GM19463 (cell line): Measurements from ENCODE around the gene HBG2.
A peak's percentile ranks its signal among the peaks of the same experiment; 100 is the strongest.
"Not testable (repeated sequence)": the region's sequence is repeated elsewhere in the genome, so short reads cannot be mapped to it uniquely, and the experiment has no call there.

Experiments used
- ATAC-seq: cut with Tn5 transposase; IDR thresholded peaks from one replicate; pipeline ENCODE4 v1.9.1; 2021; ENCODE audit warnings: mild to moderate bottlenecking, moderate library complexity; ENCODE audit not compliant: unreplicated experiment

Gene HBG2

DNA sequence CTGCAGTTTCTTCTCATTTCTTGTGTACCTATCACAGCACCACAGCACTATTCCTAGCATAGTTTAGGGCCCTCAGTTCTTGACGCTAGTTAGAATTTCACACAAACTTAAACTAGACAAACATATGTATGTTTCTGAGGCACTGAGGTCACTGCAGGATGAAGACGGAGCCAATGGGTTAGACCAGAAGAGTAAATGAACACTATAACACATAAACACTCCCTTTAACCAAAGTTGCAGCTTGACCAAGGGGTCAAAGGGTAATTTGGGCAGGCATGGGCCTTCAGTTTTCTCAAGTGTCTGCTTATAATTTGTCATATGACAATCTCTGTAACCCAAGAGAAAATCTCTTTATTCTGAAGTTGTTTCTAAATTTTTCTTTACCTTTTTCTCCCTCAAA, 28.0 kb upstream of the HBG2 start:
- no peak for ATAC-seq

DNA sequence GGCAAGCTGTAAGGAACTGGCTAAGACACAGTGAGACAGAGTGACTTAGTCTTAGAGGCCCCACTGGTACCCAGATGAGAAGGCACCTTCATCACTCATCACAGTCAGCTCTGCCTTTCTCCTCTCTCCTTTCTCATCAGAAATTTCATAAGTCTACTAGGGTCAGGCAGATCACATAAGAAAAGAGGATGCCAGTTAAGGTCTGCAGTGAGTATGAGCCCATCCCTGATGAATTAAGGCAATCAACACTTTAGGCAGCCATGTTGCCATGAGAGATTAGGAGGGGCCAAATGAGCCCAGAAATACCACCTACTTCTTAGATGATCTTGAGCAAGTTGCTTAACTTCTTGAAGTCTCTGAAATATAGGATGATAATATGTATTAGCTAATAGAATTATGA, 27.0 kb upstream of the HBG2 start:
- no peak for ATAC-seq

DNA sequence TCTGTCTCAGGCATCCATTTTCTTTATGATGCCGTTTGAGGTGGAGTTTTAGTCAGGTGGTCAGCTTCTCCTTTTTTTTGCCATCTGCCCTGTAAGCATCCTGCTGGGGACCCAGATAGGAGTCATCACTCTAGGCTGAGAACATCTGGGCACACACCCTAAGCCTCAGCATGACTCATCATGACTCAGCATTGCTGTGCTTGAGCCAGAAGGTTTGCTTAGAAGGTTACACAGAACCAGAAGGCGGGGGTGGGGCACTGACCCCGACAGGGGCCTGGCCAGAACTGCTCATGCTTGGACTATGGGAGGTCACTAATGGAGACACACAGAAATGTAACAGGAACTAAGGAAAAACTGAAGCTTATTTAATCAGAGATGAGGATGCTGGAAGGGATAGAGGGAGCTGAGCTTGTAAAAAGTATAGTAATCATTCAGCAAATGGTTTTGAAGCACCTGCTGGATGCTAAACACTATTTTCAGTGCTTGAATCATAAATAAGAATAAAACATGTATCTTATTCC, 26.1 kb upstream of the HBG2 start:
- peak; percentile 97 for ATAC-seq

DNA sequence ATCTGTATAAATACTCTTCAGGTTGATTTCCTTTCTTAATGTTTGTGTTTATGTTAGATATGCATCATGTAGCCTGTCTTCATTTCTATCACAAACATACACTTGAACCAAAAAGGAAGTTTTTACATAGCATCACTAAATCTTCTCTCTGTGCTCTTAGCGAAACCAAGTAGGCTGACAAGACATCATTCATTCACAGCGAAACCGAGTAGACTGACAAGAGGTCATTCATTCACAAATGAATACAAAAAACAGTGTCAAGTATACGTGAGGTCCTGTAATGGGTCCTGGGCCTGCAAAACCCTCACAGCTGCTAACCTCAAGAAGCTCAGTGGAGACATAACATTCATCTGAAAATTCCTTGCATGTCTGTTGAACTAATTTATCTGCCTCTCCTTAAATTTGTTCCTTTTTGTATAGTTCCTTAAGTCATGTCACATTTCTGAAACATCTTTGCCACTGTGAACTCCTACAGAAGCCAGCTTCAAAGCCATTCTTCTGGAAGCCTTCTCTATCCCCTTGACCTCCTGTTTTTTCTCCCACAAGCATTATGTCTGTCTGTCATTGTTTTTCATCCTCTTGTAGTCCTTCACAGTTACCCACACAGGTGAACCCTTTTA, 25.0 kb upstream of the HBG2 start:
- ATAC-seq: no peak

DNA sequence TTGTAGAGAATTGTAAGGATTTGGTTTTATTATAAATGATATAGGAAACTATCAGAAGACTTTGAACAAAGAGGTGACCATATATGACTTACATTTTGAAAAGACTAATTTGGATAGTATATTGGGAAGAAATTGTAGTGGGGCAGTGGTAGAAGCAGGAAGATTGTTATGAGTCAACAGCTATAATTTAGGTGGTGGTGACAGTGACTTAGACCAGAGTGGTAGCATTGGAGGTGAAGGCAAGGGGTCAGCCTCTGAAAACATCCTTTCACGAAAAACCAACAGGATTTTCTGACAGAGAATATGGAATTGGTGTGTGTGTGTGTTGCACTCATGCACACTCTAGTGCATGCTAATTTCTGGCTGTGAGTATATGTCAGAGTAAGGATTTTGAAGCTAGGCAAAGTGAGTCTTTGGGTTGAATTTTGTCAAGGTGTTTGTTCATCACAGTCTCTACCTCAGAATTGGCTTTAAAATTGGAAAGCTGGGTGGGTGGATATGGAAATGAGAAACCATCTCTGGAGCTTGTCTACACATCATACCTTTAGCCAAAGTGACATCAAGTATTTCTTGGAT, 23.3 kb upstream of the HBG2 start:
- ATAC-seq: peak; percentile 43

DNA sequence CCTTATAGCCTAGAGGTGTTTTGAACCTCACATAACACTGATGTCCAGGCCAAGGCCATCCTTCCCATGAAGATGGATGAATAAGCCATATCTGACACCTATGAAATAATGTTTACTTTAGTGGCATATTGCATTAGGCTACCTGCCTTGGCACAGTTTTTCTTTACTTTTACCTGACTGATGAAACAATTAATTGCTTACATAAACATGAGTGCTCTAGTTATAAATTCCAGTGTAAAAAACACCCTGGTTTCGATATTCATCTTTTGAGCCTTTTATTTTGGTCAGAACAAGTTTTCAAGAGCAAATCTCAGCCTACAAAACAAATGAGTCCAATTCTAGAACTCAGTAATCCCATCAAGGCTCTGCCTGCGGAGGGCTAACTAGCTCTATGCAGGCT, 22.1 kb upstream of the HBG2 start:
- ATAC-seq: no peak

DNA sequence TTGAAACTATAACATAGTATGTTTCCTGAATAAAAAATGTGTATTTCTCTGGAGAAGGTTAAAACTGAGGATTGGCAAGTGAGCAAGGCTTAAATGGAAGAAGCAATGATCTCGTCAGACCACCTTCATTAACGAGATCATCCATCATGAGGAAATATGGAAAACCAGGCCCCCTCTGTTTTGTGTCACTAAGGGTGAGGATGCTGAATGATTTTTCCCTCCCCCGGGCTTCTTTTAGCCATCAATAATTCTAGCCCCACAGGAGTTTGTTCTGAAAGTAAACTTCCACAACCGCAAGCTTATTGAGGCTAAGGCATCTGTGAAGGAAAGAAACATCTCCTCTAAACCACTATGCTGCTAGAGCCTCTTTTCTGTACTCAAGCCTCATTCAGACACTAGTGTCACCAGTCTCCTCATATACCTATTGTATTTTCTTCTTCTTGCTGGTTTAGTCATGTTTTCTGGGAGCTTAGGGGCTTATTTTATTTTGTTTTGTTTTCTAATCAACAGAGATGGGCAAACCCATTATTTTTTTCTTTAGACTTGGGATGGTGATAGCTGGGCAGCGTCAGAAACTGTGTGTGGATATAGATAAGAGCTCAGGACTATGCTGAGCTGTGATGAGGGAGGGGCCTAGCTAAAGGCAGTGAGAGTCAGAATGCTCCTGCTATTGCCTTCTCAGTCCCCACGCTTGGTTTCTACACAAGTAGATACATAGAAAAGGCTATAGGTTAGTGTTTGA, 21.0 kb upstream of the HBG2 start:
- ATAC-seq: no peak

DNA sequence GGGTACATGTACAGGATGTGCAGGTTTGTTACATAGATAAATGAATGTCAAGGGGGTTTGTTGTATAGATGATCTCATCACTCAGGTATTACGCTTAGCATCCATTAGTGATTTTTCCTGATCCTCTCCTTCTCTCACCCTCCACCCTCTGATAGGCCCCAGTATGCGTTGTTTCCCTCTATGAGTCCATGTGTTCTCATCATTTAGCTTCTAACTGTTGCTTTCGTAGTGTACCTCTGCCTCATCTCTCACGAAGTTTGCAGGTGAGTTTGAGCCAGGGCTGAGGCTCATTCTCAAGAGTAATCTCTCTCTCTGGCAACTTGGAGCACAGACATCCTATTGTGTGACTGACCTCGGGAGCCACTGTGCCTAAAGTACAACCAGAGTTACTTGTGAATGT, 19.8 kb upstream of the HBG2 start:
- ATAC-seq: no peak

DNA sequence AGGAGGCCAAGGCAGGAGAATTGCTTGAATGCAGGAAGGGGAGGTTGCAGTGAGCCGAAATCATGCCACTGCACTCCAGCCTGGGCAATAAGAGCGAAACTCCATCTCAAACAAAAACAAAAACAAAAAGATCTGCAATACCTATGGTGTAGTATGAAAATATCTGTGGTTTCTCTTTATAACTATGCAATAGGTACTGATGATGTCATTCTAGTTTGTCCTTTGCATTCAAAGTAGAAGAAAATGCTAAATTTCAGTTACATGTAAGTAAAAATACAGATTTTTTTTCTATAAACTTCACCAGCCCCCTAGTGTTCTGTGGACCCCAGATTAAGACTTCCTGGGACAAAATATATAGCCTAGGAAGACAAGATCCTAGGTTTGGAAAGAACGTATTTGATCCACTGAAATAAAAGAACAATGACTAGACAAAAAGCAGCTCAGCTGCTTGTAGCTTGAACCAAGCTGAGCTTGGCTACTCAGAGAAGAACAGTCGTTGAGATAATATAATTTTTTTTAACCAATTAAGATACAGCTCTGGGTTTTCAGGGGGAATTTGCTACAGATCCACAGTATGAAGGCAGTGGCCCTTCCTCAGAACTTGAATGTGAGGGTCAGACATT, 17.9 kb upstream of the HBG2 start:
- no peak for ATAC-seq

DNA sequence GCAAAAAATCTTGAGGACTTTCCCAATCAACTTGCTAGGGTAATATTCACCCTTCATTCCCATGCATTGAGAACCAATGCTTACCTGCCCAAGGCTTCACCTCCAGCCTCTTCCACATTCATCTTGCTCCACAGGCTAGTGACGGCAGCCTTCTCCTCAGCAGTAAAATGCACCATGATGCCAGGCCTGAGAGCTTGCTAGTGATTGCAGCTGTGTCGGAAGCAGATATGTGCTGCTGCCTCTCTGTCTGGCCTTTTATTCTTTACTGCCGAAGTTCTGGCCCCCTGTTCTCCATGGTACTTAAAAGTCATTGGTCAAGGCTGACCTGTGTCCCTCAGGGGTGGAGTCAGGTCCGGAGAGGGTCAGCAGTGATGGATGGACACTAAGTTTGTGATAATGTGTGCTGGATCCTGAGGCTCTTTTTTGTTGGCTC, 15.2 kb upstream of the HBG2 start, which contains the start of gene HBE1:
Gene HBE1, minus strand, starts transcription at position 231 of the 433 bp plus-strand sequence. Its CDS starts 55 bp downstream, at position 176.
- ATAC-seq: no peak

DNA sequence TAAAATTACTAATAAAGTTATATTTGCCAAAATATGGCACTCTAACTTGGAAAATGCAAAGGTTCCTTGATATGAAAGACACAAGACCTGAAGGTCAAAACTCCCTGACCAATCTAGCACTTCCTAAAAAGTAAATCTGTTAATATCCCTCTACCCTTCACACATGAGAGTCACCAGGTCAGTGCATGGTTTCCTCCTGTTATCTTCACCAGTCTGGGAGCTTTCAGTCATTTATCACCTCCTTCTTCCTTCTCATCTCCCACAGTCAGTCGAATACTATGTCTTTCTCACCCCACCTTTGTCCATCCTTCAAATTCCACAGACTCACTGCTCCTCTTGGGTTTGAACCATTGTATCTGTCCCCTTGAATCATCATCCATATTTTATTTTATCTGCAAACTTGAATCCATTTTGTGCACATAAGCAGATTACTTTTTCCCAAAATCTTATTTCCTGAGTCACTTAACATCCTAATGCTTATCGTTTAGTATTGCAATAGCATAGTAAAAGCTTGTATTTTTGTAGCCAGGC, 12.5 kb upstream of the HBG2 start:
- no peak for ATAC-seq

DNA sequence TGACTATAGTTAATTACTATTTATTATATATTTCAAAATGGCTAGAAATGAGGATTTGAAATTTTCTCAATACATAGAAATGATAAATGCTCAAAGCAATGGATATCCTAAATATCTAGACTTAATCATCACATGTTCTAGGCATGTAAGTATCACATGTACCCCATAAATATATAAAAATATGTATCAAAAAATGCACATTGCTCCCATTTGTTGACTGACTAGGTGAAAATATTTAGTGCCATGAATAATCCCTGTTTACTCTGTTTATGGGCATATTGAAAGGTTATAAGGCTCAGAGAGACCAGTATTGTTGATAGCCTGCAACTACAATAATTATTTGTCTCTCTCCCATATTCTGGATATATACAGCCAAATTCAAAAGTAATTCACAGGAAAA, 12.0 kb upstream of the HBG2 start:
- no peak for ATAC-seq

DNA sequence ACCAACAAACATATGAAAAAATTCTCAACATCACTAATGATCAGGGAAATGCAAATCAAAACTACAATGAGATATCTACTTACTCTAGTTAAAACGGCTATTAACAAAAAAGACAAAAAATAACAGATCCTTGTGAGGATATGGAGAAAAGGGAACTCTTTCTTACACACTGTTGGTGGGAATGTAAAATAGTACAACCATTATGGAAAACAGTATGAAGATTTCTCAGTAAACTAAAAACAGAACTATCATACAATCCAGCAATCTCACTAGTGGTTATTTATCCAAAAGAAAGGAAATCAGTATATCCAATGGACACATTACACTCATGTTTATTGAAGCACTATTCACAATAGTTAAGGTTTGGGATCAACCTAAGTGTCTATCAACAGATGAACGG, 11.3 kb upstream of the HBG2 start:
- ATAC-seq: no peak

DNA sequence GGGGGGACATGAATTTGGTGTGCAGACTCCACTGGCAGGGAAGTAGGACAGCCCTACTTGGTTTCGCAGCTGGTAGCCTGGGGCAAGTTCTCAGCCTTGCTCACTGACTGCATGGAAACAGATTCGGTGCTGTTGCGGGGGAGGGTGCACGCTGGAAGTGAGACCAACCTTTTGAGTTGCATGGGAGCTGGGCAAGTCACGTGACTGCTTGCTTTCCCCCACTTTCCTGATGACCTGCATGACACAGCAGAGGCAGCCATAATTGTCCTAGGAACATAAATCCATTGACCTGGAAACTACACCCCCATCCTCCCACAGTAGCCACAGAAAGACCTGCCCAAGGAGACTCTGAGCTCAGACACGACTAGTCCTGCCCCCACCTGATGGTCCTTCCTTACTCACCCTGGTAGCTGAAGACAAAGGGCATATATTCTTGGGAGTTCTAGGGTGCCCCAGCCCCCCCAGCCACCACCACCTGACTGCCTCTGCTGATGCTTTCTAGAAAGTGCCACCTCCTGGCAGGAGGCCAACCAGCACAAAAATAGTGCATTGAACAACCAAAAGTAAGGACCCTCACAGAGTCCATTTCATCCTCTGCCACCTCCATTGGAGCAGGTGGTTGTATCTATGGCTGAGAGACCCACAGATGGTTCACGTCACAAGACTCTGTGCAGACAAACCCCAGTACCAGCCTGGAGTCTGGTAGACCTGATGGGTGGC, 4.1 kb upstream of the HBG2 start:
- ATAC-seq: no peak

DNA sequence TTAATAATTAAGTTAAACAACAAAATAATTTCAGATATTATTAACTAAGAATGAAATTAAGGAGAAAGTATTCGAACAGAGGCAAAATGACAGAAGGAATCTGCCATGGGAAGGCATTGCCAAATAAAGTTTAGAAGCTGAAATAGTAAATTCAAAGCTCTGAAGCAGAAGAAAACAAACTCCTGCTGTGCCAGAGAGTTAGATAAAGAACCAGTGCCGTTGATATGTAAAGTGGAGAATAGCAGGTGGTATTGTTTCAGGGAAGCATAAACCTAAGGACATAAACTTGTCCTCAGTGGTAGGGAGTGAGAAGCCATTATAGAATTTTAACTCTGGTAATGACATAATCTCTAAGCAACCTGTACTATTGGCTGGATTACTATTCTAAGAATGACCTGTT, 2.7 kb upstream of the HBG2 start:
- no peak for ATAC-seq

DNA sequence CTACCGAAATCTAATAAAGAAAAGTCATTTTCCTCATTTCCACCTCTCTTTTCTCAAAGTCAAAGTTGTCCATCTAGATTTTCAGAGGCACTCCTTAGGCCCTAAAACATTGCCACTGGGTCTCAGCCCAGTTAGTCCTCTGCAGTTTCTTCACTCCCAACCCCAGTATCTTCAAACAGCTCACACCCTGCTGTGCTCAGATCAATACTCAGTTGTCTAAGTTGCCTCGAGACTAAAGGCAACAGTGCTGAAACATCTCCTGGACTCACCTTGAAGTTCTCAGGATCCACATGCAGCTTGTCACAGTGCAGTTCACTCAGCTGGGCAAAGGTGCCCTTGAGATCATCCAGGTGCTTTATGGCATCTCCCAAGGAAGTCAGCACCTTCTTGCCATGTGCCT, 558 bp downstream of the HBG2 start:
- not testable (repeated sequence) for ATAC-seq

DNA sequence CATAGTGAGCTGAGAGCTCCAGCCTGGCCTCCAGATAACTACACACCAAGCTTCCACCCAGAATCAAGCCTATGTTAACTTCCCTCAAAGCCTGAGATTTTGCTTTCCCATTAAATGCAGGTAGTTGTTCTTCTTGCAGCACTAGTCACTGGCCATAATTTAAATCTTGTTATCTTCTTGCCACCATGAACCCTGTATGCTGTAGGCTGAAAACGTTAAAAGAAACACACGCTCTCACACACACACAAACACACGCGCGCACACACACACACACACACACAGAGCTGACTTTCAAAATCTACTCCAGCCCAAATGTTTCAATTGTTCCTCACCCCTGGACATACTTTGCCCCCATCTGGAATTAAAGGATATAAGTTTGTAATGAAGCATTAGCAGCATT, 1.1 kb downstream of the HBG2 start:
- ATAC-seq: not testable (repeated sequence)

DNA sequence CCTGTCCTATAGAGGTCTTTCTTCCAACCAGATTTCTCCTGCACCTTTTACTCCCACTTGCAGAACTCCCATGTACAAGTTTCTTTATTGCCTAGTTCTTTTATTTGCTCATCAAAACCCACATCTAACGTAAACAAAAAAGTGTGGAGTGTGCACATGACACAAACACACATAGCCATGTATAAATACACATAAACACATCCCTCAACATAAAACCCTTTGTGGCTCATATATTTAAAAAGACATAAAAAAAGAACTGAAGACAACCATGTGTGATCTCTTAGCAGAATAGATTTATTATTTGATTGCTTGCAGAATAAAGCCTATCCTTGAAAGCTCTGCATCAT, 1.7 kb downstream of the HBG2 start:
- no peak for ATAC-seq

DNA sequence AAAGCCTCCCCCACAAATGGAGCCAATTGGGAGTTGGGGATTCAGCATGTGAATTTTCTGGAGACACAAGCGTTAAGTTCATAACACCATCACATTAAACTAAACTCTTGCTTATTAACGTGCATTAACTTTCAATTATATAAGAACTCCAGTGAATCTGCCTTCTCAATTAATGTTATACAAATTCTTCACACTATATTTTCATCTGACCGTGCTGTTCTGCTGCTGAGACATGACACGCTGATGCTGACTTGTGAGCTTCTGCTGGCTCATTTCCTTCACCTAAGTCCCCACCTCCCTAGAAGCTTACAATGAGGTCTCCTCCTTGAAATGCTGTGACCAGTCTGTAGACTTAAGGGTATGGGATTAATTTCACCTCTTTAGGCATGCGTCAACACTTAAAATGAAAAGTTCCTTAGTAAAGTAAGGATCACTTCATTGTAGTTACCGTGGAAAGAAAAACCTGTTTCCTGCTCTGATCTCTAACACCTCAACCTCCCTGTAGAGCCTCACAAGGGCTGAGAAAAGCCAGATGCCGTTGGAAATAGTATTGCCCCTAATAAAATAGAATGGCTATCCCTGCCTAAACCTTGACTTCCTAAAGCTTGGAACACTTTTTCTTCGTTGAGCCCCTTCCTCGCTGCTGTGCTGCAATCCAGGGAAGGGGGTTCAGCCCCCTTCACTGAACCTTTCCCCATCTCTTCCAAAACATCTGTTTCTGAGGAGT, 2.2 kb downstream of the HBG2 start:
- ATAC-seq: no peak

DNA sequence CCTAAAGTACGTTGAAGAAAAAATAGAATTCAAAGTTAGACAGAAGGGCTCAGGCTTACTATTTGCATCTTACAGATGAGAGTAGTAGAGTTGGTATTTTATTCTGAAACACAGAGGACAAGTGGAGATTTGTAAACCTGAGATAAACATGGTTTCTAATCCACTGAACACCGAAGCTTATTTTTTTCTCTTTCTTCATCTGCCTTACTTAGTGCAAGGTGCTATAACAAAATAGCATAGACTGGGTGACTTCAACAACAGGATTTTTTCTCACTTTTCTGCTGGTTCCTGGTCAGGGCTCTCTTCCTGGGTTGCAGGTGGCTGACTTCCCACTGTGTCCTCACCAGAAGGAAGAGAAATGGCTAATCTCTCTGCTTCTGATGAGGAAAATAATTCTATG, 2.8 kb downstream of the HBG2 start:
- no peak for ATAC-seq
